ENCODE results near the gene KRT35.

KRT35 gene

DNA sequence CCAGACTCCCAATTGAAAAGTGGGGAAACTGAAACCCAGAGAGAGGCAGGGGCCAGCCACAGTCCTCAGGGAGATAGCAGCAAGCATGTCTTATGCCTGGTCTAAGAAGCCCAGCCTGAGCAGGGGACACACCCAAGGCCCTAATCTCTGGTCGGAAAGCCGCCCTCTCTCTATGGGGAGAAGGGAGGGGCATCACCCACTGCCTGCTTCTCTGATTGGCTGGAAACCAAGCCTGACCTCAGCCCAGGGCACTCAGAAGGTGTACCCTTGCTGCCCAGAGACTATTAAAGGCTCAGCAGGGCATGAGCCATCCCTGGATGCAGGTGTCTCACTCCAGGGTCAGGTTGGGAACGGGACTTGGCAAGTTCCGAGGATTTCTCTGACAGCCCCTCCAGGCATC is 30.2 kb upstream of the KRT35 start:
- DNase-seq, result no peak

DNA sequence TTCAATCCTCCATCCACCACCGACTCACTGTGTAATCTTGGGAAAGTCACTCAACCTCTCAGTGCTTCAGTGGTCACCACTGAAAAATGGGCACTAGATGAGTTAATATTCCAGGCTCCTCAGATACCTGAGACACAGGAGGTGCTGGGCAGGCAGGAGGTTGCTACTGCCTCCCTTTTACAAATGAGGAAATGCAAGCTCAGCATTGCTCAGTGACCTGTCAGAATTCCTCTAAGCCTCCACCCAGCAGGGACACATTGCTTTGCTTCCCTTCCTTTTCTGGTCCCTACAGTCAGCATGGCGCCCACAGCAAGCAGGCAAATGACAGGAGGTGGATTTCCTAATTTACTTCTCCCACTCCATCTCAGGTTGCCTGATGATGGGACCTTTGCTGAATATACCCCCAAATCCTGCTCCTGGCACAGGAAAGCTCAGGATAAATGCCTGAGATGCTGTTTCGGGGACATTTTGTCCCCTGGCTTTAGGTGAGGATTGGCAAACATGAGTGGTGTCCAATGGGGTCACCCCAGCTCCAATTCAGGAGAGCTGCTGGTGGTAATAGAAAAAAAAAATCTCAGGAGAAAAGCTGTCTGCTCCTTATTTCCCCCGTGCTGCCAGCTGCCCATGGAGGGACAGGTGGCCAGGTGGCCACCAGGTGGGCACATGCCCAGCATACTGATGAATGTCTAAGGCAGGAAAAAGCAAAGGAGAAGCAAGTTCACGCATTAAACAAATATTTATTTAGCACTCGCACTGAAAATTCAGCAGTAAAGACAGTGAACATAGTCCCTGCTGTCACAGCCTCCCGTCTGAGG is 29.5 kb upstream of the KRT35 start:
- DNase-seq, result no peak

DNA sequence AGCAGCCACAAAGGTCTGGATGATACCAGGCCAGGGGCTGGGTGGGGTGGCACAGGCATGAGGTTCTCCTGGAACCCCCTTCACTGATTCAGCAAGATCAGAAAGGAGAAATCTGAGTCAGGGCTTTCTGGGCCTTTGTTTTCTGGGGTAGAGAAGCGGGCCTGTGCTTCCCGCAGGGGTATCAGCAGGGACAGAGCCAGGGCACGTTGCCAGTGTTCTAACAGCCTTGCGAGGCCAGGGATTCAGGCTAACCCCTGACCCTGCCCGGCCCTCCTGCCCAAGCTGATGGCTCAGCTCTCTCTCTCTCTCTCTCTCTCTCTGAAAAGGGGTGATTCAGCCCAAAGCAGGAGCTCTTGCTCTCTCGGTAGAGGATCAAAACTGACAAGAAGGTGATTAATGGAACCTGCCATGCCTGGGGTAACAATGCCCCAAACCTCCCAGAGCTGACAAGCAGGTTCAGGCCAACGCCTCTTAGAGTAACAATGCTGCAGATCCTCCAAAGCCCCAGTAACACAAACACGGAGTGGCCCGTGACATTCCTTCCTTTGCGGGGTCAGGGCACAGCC is 26.4 kb upstream of the KRT35 start:
- DNase-seq, result no peak

DNA sequence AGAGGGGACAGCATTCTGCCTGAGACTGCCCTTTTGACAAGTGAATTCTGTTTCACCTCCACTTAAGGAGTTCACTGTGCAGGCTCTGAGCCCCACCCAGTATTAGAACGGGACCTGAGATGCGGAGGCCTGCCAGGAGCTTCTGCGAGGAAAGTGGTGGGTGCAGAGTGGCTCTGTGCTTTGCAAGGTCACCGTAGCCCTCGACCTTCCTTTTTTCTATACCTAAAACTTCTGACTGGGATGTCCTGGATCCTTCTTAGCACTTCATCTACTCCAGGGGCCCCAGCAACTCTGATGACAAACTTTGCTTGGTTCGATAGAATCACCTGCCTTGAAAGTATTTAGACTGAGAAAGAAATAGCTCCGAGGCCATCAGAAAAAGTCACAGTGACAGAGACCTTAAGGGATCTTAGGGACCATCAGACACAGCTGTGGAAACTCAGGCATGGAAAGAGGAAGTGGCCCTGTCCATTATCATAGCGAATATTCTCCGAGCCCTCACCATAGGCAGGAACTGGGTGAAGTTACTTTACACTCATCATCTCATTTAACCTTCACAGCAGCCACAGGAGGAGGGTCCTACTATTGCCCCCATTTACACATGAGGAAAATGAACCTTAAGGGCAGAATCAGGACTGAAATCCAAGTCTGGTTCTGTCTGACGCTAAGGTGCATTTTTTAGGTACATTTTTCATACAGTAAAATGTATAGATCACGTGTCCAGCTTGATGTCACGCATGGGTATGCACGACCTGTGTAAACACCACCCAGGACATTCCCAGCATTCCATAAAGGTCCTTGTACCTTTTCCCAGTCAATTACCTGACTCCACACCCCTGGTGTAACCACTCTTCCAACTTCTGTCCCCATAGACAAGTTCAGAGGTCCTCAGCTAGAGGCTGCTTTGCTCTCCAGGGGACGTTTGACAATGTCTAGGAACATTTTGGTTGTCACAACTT is 25.1 kb upstream of the KRT35 start:
- no peak for DNase-seq

DNA sequence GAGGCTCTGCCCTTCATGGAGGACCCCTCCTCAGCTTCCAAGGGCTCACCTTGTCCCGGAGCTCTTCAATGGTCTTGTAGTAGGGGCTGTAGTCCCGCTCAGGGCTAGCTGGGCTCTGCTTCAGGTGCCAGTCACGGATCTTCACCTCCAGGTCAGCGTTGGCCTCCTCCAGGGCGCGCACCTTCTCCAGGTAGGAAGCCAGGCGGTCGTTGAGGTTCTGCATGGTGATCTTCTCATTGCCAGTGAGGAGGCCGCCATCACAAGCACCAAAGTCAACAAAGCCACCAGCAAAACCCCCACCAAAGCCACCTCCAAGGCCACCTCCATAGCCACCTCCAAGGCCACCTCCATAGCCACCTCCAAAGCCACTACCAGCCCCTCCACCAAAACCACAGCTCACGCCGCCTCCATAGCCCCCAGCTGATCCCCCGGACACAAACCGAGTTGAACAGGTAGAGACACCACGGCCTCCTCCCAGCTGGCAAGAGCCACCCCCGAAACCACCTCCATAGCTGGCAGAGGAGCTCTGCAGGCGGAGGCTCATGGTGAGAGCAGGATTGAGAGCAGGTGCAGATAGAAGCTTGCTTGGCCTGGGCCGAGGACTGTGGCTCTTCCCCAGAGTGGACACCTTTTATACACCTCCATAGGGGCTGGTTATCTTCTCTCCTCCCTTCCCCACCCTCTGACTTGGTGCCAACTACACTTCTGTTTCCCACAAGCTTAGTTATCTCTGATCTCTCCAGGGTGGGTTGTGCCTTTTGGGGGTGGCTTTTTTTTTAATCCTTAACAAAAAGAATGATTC is 24.3 kb upstream of the KRT35 start, which contains the start of gene KRT13:
TSS of gene KRT13 (minus strand) at position 606 of the 802 bp plus-strand sequence. CDS start at position 544, 62 bp downstream.
- no peak for DNase-seq

DNA sequence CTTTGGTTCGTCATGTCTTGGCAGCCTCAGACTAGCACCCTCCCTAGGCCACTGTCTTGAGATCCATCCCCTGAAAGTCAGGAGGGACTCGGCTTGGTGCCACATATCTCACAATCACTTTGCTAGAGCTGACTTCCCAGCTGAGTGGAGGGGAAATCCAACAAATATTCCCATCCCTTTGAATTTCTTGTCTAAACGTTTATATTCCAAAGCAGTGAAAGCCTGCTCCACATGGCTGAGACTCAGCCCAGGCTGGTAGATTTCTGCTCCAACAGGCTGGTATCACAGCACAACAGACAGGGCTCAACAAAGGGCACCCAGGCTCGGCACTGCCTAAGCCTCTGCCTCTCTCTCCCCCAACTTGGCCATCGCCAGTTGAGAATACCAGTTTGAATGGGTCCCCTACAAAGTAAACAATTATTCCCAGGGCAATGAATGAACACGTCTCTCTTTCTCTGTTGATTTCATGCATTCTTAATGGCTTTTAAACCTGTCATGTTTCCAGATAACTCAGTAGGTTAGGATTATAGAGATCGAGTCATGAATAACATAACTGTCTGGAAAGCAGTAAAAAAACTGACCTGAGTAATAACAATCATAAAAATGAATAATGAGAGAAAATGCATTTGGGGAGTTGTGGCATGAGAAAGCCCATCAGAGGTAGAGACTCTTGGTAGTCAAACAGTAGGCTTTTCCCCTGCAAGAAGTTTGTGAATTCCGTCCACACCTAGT is 23.5 kb upstream of the KRT35 start:
- no peak for DNase-seq

DNA sequence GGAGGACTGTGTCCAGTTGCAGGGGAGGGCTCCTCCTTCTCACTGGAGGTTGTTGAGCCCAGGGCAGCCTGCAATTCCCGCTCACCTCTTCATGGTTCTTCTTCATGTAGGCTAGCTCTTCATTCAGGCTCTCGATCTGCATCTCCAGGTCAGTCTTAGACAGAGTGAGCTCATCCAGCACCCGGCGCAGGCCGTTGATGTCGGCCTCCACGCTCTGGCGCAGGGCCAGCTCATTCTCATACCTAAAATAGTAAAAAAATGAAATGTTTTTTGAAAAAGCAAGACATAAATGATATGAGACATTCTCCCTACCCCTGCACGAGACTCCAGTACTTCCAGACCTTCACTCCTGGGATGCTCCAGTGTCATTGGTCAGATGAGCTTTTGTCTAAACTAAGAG is 22.3 kb upstream of the KRT35 start:
- DNase-seq, result no peak

DNA sequence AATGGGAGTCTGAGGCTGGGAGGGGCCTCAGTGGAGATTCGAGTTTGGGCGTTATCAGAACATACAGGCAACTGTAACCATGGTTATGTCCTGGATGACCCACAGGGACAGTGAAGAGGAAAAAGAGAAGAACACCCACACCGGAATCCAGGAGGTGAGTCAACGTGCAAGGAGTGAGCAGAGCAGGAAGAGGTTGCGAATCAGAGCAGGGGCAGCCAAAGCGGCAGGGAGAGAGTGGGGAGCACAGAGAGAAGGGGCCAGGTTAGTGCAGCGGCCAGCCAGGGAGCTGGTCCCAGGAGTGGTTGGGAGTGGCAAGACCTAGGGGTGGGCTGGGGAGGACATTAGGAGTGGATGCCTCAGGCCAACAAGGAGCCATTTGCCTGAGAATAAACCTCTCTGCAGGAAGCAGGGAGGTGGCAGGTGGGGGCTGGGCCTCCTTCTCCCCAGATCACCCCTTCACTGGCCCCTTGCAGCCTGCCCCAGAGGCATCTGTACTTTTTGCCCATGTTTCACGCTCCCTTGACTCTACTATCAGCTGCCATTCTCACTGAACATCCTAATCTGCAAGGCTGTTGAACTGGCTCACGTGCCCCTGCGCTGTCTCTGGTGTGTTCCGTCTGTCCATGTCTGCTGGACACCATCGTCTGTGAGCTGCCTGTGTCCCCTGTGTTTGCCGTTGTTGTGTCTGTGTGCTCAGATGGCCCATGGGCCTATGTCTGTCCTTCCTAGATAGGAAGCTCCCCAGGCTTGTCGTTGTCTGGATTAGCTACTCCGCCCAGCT is 19.4 kb upstream of the KRT35 start:
- DNase-seq, result no peak

DNA sequence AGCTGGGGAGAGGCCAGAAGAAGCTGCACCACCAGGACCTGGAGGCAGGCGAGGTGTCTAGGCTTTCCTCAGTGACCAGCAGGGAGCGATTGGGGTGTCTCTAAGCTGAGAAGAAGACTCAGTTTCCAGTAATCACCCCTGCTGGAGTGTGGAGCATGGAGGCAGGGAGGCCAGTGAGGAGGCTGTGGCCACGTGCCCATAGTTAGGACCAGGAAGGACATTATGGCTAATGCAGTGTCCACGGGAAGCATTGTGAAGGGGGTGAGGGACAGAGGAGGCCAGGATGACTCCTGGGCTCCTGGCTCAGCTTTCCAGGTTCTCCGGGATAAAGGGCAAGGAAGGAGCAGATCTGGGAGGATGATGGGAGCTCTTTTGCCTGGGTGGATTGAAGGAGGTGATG is 18.8 kb upstream of the KRT35 start:
- no peak for DNase-seq

DNA sequence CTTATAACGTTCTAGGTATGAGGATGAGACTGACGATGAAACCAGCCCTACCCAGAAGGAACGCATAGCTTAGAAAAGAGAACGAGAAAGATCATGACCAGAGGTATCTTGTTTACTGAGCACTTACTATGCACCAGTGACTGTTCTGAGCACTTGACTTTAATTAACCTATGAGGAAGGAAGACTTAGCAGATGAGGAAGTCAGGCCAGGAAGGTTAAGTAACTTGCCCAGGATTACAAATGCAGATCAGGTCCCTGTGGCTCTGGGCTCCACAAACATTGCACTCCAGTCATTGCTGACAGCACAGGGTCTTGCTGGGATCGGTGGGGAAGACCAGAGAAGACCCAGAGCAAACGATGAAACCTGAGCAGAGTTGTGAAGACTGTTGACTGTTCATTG is 17.3 kb upstream of the KRT35 start:
- no peak for DNase-seq

DNA sequence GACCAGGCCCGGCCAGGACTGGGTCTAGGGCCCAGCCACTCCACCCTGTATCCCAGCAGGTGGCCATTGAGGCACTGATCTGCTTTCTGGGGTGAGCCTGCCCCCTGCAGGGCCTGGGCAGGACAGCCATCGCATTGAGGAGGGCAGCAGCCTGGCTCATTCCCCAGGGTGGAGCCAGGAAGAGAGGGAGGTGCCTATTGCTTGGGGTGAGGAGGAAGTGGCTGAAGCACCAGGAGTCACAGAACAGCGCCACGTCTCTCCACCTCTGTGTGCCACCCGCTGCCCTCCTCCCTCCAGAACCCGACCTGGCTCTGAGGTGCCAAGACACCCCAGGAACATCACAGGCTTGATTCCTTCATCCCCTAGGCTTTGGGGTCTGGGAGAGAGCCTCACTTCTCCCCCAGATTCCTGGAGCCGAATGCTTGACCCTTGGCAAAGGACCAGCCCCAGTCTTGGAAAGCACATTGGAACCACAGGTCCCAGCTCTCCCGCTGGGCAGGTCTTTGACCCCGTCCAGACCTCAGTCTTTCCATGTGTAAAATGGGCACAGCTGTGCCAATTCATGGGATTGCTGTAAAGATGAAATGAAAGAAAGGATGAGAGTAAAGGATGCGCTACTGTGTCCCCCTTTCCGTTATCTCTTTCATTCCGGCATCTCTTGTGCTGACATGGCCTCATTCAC is 16.0 kb upstream of the KRT35 start:
- no peak for DNase-seq

DNA sequence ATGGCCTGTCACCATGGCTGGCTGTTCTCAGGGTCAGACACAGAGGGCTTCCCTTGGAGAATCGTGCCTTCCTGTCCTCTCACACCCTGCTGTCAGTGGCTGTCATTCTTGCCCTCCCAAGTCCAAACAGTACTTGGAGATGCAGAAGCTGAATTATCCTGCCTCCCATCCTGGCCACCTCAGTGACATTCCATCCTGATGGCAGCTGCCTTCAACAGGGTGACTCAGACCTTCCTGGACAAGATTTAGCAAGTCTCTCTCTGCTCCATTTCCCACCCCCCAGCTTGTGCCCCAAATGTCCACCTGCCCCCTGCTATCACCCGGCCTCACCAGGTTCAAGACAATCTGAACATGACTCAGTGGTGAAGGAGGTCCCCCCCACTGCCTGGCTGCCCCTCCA is 13.6 kb upstream of the KRT35 start:
- DNase-seq, result no peak

DNA sequence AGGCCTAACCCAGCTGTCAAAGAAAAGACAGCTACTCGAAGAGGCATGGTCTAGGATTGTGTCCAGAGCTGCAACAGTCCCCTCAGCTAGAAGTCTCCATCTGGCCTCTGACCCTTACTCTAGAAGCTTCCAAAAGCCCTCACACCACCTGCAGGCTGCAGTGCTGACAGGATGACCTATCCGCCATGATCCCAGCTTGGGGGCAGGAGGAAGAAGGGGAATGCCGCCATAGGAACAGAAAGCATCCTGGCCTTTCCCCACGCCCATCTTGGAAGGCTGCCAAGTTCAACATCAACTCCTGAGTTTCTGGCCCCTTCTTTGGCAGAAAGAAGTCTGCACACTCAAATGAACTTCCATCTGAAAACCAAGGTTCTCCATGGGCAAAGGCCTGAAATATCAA is 11.8 kb upstream of the KRT35 start:
- DNase-seq, result no peak

DNA sequence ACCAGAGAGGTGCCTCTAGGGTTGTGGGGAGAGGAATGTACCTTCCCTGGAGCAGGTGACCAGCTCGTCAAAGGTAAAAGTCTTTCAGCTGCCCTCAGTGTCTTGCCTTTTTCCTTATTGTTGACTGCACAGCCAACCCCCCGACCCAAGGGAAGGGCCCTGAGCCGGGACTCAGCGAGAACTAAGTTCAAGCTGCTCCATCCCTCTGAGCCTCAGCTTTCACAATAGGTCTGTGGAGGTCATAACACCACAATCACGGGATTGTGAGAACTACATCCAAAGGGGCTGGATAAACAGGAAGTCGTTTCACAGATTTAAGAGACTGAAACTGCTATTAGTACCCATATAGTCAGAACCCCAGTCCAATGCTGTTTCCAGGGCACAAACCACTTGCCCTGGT is 11.4 kb upstream of the KRT35 start:
- DNase-seq, result no peak

DNA sequence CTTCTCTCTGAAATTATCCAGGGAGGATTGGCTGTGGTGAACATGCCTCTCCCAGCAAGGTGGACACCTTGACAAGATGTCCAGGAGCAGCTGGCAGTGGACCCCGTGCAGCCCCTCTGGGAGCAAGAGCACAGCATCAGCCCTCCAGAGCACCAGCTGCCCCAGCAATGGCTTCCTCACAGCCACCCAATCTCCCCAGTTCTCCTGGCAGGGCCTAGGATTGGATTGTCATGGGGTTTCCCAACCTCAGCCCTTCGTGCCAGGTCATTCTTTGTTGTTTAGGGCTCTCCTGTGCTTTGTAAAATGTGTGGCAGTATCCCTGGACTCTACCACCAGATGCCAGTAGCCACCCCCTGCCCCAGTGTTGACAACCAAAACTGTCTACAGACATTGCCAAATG is 10.5 kb upstream of the KRT35 start:
- DNase-seq, result no peak

DNA sequence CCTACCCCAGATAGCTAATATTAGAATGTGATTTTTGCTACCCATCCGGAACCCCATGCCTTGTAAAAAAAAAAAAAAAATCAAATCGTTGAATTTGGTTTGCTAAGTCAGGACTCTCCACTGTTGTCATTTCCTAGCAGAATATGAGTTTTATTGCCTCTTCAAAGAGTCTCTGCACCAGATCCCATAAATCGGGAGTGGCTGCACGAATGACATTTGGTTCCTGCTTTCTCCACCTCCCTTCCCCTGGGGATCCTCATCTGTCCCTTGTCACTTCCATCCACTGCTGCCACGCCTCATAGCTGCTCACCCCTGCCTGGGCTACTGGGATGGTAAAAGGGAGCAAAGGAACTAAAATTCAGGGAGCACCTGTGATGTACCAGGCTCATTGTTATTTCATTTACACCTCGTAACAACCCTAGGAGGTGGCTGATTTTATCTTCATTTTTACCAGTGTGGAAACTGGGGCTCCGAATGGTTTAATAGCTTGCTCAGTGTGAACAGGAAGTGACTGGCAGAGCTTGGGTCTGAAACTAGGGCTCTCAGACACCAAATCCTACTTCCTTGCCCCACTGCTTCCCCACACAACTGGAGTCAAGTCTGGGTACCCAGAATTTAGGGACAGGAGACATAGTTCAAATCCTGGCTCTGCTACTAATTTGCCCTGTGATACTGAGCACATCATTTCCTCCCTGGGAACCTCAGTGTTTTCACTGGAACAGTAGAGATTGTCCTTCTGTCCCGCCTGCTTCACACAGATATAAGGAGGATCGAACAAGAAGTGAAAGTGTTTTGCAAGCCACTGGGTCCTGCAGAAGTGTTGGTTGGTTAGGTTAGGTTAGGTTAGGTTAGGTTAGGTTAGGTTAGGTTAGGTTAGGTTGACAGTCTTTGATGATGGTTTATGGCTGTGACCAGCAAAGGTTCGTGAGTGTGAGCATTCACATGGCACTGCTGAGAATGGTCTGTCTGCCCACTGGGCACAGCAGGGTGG is 9.3 kb upstream of the KRT35 start:
- DNase-seq, result no peak

DNA sequence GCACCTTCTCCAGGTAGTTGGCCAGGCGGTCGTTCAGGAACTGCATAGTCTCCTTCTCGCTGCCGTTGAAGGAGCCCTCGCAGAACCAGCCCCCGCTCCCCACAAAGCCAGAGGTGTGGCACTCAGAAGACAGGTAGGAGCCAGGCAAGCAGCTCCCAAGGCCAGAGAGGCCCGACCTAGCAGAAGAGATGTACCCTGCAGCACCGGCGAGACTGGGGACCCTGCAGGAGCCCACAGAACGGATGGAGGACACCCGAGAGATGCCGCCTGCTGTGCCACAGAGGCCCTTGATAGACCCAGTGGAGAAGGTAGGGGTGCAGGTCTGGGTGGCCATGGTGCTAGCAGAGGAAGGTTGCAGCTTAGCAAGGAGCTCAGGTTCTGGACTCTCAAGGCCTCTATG is 8.6 kb upstream of the KRT35 start, which contains the start of gene KRT36:
TSS of gene KRT36 (minus strand) at position 380 of the 400 bp plus-strand sequence. CDS start at position 334, 46 bp downstream.
- no peak for DNase-seq

DNA sequence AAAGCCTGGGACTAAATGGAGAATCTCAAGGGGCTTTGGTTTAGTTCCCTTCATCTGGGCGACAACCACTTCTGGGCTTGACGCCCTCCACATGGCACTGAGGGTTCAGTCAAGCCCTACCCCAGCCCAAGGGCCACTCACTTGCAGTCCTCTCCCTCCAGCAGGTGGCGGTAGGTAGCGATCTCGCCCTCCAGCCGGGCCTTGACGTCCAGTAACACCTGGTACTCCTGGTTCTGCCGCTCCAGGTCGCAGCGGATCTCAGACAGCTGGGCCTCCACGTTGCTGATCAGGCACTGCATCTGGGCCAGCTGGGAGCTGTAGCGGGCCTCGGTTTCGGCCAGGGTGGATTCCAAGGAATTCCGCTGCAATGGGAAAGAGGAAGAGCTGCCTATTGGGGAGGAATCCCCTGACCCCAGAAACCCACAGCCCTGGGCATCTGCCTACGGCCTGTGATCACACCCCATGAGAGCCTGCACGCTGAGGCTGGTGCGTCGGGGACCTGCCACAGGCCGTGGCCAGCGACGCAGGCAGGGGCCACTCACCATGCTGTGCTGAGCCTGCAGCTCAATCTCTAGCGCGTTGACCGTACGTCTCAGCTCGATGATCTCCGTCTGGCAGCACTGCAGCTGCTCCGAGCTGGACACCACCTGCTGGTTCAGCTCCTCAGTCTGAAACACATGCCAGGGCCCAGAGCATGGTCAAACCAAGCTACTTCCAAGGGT is 6.0 kb upstream of the KRT35 start:
- DNase-seq, result no peak
